NCI-H460 (cell line): Measurements from ENCODE around the gene EYA2. TPM values are rescaled to one million over a fixed set of nuclear protein-coding genes. Genes with fewer than 3 reads are reported as not detected.
"Not testable (repeated sequence)": the region's sequence is repeated elsewhere in the genome, so short reads cannot be mapped to it uniquely, and the experiment has no call there.

Source experiments
- DNase-seq: peaks from one replicate; pipeline ENCODE4 v3.0.0-alpha.2; 2016; ENCODE audit warnings: low read depth; ENCODE audit errors: extremely low read depth
- total RNA-seq: library from RNA; depleted of rRNA; stranded (reverse); fragments of >200 nt; shearing (Covaris generic); gene quantifications from 2 replicates; pipeline ENCODE4 v1.2.3, GENCODE V29; 2014

The EYA2 gene
- total RNA-seq, 1 experiment from 2014 or later = 0.32 TPM

DNA sequence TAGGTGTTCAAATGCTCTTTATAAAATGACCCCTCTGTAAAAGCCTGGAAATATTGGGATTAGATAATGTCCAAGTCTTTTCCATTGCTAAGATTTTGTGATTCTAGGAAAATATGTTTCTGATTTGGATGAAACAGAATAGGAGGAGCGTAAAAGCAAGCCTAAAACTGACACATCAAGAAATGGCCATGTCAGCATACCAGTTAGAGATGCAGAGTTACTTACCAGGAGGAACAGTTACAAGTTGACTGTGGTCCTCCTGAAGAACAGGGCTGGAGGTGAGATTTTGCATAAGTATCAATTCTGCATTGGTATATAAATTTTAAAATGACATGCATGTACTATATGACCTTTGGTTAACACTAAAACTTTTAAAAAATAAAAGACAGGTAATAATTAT is 35.3 kb downstream of the EYA2 start:
- no peak for DNase-seq

DNA sequence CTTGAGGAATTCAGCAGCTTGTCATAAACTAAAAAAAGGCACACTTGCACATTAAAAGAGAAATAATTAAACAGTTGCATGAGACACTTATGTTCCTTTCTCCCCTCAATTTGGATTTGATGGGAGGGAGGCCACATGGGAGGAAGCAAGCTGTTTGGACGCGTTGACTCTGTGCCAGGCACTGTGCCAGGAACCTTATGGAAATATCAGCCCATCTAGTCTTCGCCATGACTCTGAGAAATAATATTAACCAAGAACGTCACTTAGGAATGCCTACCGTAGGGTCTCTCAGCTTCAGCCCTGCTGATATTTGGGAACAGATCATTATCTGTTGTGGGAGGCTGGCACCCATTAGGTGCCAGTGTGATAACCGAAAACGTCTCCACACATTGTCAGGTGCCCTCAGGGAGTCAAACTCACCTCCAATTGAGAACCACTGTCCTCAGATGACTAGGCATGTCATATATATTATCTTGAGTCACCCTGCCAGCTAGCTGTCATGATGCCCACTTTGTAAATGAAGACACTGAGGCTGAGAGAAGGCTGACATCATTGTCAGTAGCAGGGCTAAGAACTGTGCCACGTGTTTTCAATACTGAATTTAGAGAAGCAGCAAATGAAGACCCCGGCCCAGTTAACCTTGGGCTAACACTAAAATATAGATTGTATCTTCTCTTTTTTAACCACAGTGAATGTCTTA is 36.1 kb downstream of the EYA2 start:
- no peak for DNase-seq

DNA sequence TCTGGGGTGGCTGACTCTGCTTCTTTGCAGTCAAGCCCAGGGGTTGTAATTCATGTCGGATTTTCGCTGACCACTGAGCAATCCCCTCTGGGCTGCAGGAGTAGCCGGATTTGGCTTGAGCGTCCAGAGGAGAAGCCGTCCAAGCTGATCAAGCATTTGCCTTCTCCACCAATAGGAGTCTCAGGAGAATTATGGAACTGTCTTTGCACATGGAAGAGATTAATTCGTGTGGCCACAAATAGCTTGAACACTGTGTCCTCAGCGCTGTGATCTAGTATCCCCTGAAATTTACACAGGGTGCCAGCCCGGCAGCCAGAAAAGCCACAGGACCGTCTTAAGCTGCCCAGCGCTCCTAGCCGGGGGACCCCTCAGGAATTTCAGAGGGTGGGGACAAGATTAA is 37.1 kb downstream of the EYA2 start:
- no peak for DNase-seq

DNA sequence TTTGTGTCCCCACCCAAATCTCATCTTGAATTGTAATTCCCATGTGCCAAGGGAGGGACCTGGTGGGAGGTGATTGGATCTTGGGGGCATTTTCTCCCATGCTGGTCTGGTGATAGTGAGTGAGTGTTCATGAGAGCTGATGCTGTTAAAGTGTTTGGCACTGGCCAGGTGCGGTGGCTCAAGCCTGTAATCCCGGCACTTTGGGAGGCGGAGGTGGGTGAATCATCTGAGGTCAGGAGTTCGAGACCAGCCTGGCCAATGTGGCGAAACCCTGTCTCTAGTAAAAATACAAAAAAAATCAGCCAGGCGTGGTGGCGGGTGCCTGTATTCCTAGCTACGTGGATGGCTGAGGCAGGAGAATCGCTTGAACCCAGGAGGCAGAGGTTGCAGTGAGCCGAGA is 37.8 kb downstream of the EYA2 start:
- not testable (repeated sequence) for DNase-seq

DNA sequence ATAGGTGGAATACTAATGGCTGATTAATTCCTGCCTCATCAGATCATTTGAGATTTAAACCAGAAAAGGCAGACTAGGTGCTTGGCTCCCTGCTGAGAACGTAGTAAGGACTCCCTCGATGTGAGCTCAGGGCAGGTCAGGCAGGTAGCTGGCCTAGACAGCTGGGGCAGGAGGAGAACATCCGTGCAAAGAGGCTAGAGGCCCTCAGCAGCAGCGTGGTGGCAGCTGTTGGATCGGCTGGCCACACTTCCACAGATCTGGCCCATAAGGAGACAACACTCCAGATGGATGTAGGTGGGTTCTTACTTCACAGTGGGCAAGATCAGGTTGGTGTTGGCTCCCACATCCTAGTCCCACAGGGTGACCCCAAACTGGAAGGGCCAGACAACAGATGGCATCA is 38.5 kb downstream of the EYA2 start:
- no peak for DNase-seq

DNA sequence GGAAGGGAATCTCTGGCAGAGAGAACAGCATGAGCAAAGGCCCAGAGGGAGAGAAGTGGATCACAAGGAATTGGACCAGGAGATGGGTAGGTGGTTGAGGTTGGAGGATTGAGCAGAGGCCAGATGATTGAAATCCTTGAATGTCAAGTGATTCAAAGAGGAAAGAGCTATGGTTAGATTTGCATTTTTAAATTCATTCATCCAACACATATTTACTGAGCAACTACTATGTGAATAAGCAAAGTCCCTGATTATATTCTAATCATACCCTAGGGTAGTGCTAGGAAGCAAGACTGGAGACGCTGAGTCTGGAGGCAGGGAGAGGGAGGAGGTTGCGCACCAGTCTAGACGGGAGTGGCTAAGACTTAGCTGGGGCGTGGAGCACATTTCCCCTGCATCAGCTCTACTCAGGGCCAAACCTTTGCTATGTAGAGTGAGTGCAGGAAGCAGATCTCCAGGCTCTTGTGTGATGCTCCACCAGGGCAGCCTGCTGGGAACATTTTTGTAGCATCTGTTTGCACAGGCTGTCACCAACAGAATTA is 40.2 kb downstream of the EYA2 start:
- no peak for DNase-seq

DNA sequence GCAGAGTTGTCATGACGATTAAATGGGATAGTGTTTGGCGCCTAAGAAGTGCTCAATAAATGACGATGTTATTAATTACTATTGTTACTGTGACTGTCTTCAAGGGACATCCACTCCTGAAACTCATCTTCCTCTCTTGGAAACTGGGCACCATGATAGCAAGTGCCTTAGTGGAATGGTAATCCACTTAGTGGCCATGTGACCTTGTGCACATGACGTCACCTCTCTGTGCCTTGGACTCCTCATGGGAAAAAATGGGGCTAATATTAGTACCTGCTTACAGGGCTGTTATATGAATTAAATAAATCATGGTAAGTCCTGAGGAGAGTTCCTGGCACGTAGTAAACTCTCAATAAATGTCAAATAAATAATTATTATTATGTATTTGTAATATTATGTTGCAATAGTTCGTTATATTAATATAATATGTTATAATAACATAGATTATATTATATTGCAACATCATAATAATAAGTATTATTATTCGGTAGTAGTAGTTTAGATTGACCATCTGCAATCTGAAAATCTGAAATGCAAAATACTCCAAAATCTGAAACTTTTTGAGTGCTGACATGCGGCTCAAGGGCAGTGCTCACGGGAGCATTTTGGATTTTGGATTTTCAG is 40.9 kb downstream of the EYA2 start:
- no peak for DNase-seq

DNA sequence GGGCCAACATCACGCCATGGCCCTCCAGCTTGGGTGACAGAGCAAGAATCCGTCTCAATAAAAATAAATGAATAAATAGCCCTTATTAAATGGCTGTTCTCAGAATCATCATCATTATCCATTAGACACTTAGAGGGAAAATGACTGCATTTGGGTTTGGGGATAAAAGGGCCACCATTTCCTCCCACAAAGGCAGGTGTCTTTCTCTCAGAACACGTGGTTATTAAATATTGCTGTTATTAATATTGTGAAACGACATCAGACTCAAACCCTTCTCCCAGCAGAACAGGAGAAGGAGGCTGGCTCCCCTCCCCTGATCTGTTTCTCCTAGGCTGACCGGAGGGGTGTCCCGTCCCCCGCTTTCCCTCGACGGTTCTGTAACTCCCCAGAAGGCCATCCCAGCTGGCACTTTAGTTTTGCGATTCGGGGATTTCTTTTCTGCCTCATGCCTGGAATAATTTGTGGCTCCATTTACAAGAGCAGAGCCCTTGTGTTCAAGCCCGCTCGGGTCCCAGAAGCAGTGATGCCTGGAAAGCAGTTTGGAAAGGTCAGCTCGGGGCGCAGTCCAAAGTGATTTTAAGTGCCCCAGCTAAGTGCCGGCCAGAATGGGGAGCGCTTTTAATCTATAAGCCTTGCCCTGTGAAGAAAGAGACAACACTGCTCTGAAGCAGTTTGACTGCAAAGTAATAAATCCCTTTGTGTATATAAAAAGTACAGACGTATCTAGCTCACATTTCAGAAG is 41.9 kb downstream of the EYA2 start:
- DNase-seq = no peak

DNA sequence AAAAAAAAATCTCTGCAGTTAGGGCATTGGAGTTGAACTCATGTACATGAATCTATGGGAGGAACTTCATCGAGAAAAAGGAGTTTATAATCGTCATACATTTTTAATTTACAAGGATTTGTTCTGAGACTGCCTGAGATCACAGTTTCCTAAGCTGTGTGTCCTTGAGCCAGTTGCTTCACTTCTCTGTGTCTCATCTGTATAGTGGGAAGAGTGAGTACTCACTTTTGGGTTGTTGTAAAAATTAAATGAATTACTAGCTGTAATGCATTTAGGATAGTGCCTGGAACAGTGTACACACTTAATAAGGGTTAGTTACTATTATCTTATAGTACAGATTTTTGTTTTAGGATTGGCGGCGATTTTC is 42.5 kb downstream of the EYA2 start:
- no peak for DNase-seq

DNA sequence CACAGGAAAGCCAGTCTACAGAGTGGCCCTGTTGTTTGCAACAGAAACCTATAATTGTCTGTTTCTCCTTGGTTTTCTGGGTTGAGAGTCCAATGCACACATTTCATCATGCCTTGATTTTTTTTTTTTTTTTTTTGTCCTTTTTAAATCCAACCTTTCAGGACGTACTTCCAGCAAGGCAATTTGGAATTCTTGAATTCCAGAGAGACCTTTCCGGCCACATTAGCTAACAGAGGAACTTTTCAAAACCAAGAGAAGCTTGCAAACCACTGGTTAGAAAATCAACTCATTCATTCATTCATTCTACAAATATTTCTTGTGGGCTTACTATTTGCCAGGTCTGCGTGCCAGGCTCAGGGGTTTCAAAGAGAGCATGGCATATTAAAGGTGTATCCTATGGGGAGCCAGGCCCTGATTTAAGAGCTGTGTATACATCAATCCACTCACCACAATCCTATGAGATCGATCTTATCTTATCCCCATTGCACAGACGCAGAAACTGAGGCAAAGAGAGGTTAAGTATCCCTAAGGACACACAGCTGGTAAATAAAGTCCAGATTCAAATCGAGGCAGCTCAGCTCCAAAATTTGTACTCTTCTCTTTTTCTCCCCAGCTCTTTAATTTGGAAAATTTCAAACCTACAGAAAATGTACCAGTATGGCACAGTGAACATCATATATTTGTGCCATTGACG is 43.0 kb downstream of the EYA2 start:
- no peak for DNase-seq

DNA sequence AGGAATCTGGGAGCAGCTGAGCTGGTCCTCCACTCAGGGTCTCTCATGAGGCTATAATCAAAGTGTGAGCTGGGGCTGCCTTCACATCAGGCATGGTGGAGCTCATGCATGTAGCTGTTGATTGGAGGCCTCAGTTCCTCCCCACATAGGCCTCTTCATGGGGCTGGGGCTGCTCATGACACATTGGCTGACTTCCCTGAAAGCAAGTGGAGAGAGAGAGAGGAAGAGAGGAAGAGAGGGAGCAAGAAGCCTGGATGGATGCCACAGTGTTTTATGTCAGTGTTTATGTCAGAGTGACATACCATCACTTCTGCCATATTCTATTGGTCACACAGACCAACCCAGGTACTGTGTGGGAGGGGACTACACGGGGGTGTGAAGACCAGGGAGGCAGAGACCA is 43.8 kb downstream of the EYA2 start:
- DNase-seq = no peak

DNA sequence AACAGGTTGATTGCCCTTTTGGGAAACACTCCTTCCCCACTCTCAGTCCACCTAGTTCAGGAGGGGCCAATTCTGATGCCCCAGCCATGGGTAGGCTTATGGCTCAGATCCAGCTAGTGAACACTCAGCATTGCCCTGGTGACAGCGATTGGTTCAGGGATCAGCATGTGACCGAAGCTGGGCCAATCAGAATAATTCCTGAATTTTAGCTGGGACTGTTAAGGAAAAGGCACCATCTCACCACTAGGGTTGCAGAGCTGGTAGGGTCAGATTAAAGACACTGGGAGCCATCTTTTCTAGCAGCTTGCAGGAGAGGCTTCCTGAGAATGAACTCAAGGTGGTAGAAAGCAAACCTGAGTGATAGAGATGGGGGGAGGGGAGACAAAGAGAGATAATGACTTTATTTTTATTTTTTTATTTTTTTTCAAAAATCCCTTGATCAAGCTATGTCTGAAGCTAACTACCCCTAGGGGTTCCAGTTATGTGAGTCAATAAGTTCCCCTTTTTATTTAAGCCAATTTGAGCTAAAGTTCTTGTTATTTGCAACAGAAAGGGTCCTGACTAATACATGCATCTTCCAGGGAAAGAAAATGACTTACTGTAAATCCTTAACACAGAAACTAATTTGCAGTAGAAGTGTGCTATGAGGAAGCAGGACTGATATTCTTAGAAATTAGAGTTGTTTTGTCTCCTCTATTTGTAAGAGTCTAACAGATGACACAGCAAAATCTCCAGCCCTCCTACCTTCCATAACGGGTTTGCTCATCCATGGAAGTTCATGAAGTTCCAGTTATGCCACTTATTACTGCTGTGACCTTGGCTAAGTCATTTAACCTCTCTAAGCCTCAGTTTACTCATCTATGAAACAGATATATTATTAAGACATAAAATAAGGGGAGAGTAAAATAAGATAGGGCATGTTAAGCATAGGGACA is 44.7 kb downstream of the EYA2 start:
- DNase-seq = peak; percentile 16

DNA sequence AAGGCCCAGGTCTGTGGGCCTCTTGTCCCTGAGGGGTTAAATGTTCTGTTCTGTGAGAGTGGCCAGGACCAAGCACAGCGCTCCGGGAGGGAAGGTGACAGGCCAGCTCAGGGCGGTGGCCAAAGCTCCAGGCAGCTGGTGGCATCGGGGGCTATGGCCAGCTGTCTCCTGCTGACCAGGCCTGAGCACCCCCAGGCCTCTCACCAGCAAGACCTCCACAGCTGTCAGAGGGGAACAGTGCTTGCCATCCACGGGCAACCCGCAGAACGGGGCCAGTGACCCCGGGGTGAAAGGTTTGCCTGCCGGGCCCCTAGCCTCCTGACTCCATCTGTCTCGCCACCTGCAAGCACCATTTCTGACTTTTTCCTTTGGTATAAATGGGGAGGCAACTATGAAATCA is 46.0 kb downstream of the EYA2 start:
- no peak for DNase-seq

DNA sequence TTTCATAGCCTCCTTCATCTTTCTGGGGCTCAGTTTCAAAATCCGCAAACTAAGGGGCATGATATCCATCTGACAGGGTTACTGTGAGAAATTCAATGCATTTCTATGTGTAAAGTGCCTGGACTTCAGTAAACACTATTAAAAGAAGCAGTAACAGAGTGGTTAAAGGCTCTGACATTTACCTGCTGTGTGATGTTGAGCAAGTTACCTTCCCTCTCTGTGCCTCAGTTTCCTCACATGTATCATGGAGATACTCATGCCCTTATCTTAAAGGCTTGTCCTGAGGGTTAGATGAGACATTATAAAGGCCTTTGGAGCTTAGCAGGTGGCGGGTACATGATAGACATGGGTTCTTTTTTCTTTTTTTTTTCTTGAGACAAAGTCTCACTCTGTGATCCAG is 46.8 kb downstream of the EYA2 start:
- DNase-seq = no peak

DNA sequence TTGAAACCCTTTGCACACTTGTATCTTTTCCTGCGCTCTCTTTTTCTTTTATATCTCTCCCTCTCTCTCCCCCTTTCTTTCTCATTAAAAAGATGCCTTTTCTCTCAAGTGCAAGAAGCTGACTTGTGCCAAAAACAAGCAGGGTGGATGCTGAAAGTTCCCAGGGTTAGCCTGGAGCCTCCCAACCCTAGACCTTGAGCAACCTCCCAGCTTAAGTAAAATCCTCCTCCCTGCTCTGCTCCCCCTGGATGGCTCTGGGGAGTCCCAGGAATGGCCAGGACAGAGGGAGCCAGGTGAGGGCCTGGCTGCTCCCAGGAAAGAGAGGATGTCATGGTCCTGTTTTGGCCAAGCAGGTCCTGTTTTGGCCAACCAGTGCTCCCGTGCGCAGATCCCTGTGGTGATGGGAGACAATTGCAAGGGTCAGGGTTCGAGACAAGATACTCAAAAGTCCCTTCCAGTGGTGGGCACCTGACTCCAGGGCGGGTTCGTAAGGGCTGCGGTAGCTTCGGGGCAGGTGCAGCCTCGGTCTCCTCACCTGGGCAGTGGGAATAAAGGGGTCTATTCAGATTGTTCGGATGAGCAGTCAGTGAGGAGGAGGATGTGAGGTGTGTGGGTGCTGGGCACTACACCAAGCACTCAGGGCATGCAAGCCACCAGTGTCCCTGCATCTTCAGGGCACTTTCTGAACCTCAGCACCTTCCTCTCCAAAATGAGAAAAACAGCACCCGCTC is 49.4 kb downstream of the EYA2 start:
- DNase-seq = no peak

DNA sequence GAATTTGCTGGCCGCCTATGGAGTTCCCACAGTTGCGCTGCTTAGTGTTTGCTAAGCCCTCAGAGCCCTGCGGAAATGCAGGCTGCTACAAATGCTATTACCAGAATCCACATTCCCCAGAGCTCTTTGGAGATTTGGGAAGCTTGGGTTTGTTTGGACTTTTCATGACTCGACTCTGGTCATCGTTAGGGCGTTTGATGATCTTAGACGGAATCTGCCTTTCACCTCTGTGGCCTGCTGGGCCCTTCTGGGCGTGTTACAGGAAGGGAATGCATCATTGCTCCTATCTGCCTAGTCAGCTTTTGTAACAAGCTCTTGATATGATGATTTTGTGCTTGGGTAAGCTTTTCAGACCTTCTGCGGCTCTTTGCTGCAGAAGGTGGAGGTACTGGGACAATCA is 50.8 kb downstream of the EYA2 start:
- DNase-seq = no peak

DNA sequence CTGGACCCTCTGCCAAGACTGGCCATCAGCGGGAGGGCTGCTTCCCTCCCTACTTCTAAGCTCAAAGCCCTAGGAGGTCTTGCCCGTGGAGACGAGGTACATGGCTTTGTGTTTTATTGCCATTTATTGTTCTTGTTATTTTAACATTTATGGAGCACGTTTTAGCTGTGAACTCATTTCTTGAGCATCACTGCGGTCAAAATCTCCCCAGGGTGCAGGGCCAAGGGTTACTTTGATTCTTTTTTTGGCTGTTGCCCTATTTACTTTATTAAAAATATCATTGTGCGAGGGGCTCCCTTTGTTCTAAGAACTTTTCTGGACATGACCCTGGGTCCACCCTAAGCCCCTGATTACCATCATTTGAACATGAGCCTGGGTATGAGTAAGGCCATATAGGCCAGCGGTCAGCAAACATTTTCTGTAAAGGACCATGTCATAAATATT is 51.6 kb downstream of the EYA2 start:
- no peak for DNase-seq

DNA sequence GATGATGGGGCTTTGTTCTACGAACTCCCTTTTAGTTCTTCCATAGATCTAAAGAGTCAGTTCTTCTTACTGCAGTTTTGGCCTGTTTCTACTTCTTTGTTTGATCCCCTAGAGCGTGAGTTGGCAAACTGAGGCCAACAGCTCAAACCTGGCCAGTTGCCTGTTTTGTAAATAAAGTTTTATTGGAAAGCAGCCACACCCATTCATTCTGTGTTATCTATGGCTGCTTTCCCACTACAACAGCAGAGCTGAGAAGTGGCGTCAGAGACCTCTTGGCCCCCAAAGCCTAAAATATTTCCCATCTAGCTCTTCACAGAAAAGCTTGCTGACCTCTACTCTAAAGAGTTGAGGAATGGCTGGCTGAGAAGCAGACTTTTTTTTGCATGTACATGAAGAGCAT is 52.2 kb downstream of the EYA2 start:
- no peak for DNase-seq

DNA sequence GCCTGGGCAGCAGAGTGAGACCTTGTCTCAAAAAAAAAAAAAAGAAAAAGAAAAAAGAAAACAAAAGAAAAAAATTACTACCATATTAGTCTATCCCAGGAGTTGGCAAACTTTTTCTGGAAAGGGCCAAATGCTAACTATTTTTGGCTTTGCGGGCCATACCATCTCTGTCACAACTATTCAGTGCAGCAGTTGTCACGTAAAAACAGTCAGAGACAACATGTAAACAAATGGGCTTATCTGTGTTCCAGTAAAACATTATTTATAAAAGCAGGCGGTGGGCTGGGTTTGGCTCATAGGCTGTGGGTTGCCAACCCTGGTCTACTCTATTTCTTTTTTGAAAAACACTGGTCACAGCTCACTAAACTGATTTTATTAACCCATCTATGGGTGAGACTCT is 53.4 kb downstream of the EYA2 start:
- no peak for DNase-seq
